Hematopoietic multipotent progenitor cell treated with erythropoietin and hydrocortisone succinate and interleukin-3 and kit ligand, for 17 days (in vitro differentiated cells): ENCODE measurements around the gene LYSET.
A peak's percentile ranks its signal among the peaks of the same experiment; 100 is the strongest.
"Not testable (repeated sequence)": the region's sequence is repeated elsewhere in the genome, so short reads cannot be mapped to it uniquely, and the experiment has no call there.

ENCODE experiments used
- DNase-seq: peaks from one replicate; pipeline ENCODE4 v3.0.0-alpha.2; 2015; ENCODE audit warnings: low spot score

The LYSET gene

DNA sequence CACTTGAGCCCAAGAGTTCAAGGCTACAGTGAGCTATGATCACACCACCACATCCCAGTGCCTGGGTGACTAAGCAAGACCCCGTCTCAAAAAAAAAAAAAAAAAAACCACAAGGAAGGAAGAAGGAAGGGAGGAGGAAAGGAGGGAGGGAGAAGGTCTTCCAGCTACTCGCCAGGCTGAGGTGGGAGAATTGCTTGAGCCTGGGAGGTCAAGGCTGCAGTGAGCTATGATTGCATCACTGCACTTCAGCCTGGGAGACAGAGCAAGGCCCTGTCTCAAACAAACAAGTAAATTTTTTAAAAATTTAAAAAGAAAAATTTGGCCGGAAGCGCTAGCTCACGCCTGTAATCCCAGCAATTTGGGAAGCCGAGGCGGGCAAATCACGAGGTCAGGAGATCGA is 16.5 kb upstream of the LYSET start:
- DNase-seq: not testable (repeated sequence)

GRCh38 chr14:93169619-93170018 is 15.5 kb upstream of the LYSET start:
- not testable (repeated sequence) for DNase-seq

GRCh38 chr14:93170141-93170540 is 15.0 kb upstream of the LYSET start:
- DNase-seq: not testable (repeated sequence)

- DNase-seq: no peak
These were observed 13.7 kb upstream of the LYSET start for GRCh38 chr14:93171376-93171775.

GRCh38 chr14:93173943-93174395 is 11.1 kb upstream of the LYSET start:
- DNase-seq: no peak

GRCh38 chr14:93174731-93175130 is 10.4 kb upstream of the LYSET start:
- DNase-seq: not testable (repeated sequence)

GRCh38 chr14:93175492-93175891 is 9.6 kb upstream of the LYSET start:
- DNase-seq: no peak

GRCh38 chr14:93183596-93184317 is 1.4 kb upstream of the LYSET start:
- DNase-seq: no peak

DNA sequence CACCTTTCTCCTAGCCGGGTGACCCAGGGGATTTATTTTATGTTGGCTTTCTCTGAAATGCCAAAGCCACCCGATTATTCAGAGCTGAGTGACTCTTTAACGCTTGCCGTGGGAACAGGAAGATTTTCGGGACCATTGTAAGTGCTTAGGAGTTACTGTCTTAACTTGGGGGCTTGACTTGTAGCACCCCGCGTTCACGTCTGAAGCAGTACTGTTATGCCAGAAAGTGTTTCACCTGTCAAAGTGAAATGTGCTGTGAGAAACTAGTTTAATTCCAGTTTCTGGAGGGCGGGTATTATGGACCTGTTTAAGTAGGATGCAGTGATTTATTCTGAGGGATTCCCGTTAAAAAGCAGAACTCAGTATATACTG is 218 bp downstream of the LYSET start:
- no peak for DNase-seq

GRCh38 chr14:93186466-93186865 is 1.3 kb downstream of the LYSET start:
- no peak for DNase-seq

GRCh38 chr14:93186956-93187355 is 1.8 kb downstream of the LYSET start:
- DNase-seq: no peak

DNA sequence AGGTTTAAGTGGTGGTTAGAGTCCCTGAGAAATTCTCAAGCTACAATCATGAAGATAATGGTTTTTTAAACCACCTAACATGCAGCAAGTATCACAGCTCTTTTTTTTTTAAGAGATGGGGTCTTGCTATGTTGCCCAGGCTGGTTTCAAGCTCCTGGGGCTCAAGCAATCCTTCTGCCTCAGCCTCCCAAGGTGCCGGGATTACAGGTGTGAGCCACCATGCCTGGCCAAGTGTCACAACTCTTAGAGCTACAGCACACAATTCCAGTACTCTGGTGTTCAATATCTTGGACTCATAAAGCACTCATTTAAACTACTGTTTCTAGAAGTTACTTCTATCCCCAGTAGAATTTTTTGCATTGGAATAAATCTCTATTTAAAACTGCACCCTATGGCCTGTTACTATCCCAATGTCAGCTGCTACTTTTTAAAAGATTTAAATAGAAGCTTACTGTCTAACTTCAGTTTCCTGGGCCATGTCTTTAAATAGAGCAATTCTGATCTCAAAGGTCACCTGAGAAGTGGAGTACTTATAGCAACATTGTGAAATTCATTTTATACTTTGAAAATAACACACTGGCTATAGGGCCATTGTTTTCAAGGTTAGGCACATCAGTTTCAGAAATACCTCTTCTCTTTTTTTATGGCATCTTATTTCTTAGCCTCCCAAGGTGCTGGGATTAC is 10.3 kb downstream of the LYSET start:
- no peak for DNase-seq

DNA sequence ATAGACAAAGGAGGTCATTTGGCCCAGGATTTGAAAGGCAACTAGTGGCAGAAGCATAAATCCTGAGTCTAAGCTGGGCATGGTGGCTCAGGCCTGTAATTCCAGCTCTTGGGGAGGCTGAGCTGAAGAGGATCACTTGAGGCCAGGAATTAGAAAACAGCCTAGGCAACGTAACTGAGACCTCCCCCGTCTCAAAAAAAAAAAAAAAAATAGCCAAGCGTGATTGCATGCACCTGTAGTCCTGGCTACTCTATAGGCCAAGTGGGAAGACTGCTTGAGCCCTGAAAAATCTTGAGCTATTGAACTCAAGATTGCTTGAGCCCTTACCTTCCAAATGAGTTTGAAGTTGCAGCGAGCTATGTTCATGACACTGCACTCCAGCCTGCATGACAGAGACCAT is 13.9 kb downstream of the LYSET start:
- no peak for DNase-seq

GRCh38 chr14:93200553-93200952 is 15.4 kb downstream of the LYSET start:
- no peak for DNase-seq

- DNase-seq: no peak
These were observed 16.1 kb downstream of the LYSET start for GRCh38 chr14:93201155-93201704.

- peak; percentile 93 for DNase-seq
These were observed 21.8 kb downstream of the LYSET start, which contains the start of the genes GON7 and UBR7 for GRCh38 chr14:93206793-93207467. TSS of gene GON7 (minus strand) at chr14:93207065. CDS start at chr14:93207037, 28 bp downstream. TSS of gene UBR7 (plus strand) at chr14:93207256. CDS start at chr14:93207292, 36 bp downstream.

- DNase-seq: peak; percentile 54
These were observed 22.6 kb downstream of the LYSET start for GRCh38 chr14:93207468-93208308.

- no peak for DNase-seq
These were observed 27.3 kb downstream of the LYSET start for GRCh38 chr14:93212432-93212831.

DNA sequence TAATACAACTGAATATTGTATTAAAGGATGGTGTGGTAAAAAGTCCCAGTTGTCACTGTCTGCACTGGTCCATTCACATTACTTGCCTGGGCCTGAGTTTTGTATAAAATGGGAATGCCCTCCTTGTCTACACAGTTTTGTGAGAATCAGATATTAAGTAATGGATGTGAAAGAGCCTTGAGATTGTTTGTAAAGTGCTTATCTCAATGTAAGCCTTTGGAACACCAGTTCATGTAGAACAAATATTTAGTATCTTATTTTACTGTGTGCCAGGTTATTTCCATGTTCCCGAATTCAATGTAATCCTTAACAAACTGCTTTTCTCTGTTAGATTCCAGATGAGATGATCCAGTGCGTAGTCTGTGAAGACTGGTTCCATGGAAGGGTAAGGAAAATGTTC is 29.5 kb downstream of the LYSET start:
- no peak for DNase-seq

DNA sequence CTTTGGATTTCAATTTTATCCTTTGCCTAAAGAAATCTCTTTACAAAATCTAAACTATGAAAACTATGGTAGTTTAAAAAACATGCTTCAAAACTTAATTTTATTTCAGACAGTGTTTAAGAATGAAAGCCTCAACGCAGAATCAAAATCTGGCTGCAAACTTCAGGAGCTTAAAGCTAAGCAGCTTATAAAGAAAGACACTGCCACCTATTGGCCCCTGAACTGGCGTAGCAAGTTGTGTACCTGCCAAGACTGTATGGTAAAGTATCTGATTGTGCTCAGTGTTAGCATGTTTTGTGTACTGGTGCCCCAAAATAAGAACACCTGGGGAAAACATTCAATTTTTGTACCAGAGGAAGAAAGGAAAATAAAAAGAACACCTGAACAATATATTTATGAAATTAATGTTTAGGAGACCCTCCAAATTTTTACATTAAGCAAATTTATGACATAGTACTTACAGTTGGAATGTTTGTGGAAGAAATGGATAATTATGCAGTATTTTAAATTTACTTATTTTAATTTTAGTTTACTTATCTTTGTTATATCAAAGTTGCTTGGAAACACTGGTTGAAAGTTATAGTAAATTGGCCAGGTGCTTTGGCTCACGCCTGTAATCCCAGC is 34.1 kb downstream of the LYSET start:
- DNase-seq: peak; percentile 77

- no peak for DNase-seq
These were observed 35.4 kb downstream of the LYSET start for GRCh38 chr14:93220509-93220908.
